Peyer's patch (tissue), 4 donors: ENCODE data around the gene REC8.

ENCODE experiments used
- POLR2A ChIP-seq, 2 donors: fragments of 450-650 bp; IDR thresholded peaks; one replicate each; pipeline ENCODE4 v1.5.1; 2017; ENCODE audit warnings: antibody characterized with exemption in 2 of 2, mild to moderate bottlenecking in 2 of 2, moderate library complexity in 2 of 2
- TF ChIP-seq, protein P1 (sequence below), 6 experiments: fragments of 450-650 bp in 4 of 6; fragments of 200-600 bp in 2 of 6; sonication (generic) in 1 of 6; IDR thresholded peaks; one replicate each; pipeline ENCODE4 v1.5.1; 2017 to 2019; ENCODE audit warnings: antibody characterized with exemption in 6 of 6, mild to moderate bottlenecking in 3 of 6, moderate library complexity in 1 of 6

DNA sequence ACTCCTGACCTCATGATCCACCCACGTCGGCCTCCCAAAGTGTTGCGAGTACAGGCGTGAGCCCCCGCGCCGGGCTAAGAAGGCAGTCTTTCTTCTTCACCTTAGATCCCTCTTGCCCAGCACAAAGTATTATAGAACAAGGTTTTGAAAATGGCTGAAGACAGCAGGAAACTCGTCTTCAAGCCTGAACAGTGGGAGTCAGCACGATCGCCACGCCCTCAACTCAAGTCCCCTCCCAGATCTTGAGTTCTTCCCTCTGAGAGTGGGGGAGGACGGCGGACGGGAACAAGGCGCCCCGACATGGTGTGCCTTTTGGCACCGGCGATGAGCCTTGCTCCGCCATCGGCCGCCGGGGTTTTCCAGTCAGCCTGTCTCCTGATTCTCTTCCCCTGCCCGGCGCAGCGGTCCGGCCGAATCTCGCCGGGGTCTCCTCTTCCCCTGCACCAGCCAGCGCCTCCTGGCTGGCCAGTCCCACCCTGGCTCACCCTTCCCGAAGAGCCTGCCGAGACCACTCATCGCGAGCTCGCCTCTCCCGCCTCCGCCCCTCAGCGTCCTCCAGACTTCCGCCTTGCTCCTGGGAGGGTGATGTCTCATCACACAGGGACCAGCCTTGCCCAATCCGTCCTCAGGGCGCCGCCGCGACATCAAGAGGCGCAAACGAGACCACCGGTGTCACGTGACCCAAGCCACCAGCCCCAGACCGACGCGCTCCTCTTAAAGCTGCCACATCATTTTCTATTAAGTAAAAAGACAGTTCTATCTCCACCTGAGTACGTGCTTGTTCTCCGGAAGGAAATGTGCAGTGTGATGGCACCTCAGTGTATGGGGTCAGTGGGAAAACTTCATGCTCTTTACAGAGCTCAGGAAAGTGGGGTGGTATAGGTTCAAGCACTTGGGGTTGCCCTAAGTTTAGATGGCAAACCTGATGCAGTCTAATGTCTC is 41.3 kb downstream of the REC8 start, which contains the start of gene CHMP4A:
- TF ChIP-seq, protein P1, sequence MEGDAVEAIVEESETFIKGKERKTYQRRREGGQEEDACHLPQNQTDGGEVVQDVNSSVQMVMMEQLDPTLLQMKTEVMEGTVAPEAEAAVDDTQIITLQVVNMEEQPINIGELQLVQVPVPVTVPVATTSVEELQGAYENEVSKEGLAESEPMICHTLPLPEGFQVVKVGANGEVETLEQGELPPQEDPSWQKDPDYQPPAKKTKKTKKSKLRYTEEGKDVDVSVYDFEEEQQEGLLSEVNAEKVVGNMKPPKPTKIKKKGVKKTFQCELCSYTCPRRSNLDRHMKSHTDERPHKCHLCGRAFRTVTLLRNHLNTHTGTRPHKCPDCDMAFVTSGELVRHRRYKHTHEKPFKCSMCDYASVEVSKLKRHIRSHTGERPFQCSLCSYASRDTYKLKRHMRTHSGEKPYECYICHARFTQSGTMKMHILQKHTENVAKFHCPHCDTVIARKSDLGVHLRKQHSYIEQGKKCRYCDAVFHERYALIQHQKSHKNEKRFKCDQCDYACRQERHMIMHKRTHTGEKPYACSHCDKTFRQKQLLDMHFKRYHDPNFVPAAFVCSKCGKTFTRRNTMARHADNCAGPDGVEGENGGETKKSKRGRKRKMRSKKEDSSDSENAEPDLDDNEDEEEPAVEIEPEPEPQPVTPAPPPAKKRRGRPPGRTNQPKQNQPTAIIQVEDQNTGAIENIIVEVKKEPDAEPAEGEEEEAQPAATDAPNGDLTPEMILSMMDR (IDR thresholded peaks at IDR 0.05) = peak in 3 of 6 experiments; percentile 17 to 28 (median 26)
- TF ChIP-seq POLR2A (IDR thresholded peaks at IDR 0.05) = peak; percentile 93 to 94
